HCT116 (cell line): Measurements from ENCODE around the gene PRKCD.

Source experiments
- CTCF ChIP-seq, 3 experiments: fragments of 200-600 bp in 1 of 3; sonication (generic) in 1 of 3; IDR thresholded peaks in 2 of 3; conservative IDR thresholded peaks in 1 of 3; 2 replicates each; pipeline ENCODE4 v1.5.1; 2012 to 2017; ENCODE audit warnings: low read depth in 2 of 3, low read length in 2 of 3, antibody characterized with exemption in 1 of 3, borderline replicate concordance in 1 of 3, control low read depth in 1 of 3, mild to moderate bottlenecking in 1 of 3, mixed read lengths in 1 of 3, mixed run types in 1 of 3, moderate library complexity in 1 of 3; ENCODE audit not compliant: insufficient read depth in 1 of 3
- ELF1 ChIP-seq: IDR thresholded peaks from 2 replicates; pipeline ENCODE4 v1.6.1; 2012; ENCODE audit warnings: low read depth, borderline replicate concordance
- SIN3A ChIP-seq: IDR thresholded peaks from 2 replicates; pipeline ENCODE4 v1.6.1; 2012; ENCODE audit warnings: low read depth
- TCF7L2 ChIP-seq: IDR thresholded peaks from 2 replicates; pipeline ENCODE4 v1.7.0; 2011; ENCODE audit warnings: borderline replicate concordance, inconsistent platforms; ENCODE audit not compliant: insufficient read depth, insufficient read length; ENCODE audit errors: extremely low read depth

- TF ChIP-seq SIN3A (no peak), CTCF (IDR thresholded peaks at IDR 0.05 in 2 of 3, conservative IDR thresholded peaks at IDR 0.05 in 1 of 3; ENCODE audit: borderline replicate concordance in 1 of 3, insufficient read depth in 1 of 3, low read depth in 2 of 3, low read length in 2 of 3) (no peak), TCF7L2 (no peak), ELF1 (no peak)
Measured at GRCh38 chr3:53122255-53122932, 38.6 kb upstream of the PRKCD start.
